SU-DHL-6 (cell line): Measurements from ENCODE around the gene CABP7.

Source experiments
- CTCF ChIP-seq: fragments of 200-600 bp; sonication (generic); IDR thresholded peaks from one replicate; pipeline ENCODE4 v1.5.1; 2017; ENCODE audit warnings: antibody characterized with exemption, mild to moderate bottlenecking, low read length, moderate library complexity; ENCODE audit not compliant: insufficient read depth, poor library complexity, severe bottlenecking
- EZH2phosphoT487 ChIP-seq: fragments of 200-600 bp; sonication (generic), shearing (Covaris generic); conservative IDR thresholded peaks from 2 replicates; pipeline ENCODE4 v1.6.1; 2018; ENCODE audit warnings: mild to moderate bottlenecking, antibody characterized with exemption, low read length, moderate library complexity, mixed read lengths

- TF ChIP-seq CTCF (no peak), EZH2phosphoT487 (no peak)
Measured at GRCh38 chr22:29738118-29738815, 18.5 kb downstream of the CABP7 start.
